ENCODE data around the gene SPRYD3. TPM values are rescaled to one million over a fixed set of nuclear protein-coding genes. Genes with fewer than 3 reads are reported as not detected.
A peak's percentile ranks its signal among the peaks of the same experiment; 100 is the strongest.
"Not testable (repeated sequence)": the region's sequence is repeated elsewhere in the genome, so short reads cannot be mapped to it uniquely, and the experiment has no call there.

SPRYD3 gene
- total RNA-seq, 1 donor from 2014 or later: 13.9 TPM

GRCh38 chr12:53039851-53040250 is 39.3 kb downstream of the SPRYD3 start:
- DNase-seq: no peak
- Mint-ChIP-seq H3K4me3 (ENCODE audit: unreplicated experiment) (no peak overlapping the region), H3K36me3 (ENCODE audit: unreplicated experiment) (peaks cover 5% of the 10 kb centered on the region), H3K27ac (ENCODE audit: unreplicated experiment) (no peak overlapping the region), H3K27me3 (ENCODE audit: unreplicated experiment) (peaks cover 4% of the 10 kb centered on the region), H3K4me1 (ENCODE audit: low read depth, unreplicated experiment) (peaks cover 3% of the 10 kb centered on the region), H3K9me3 (ENCODE audit: unreplicated experiment) (peaks cover 6% of the 10 kb centered on the region)
- TF ChIP-seq CTCF (IDR thresholded peaks at IDR 0.05; ENCODE audit: partially characterized antibody, unreplicated experiment): no peak

- H3K4me1 Mint-ChIP-seq (ENCODE audit: low read depth, unreplicated experiment): no peaks in the 10 kb centered on the region
- peaks cover 8% of the 10 kb centered on the region for H3K27me3 Mint-ChIP-seq (ENCODE audit: unreplicated experiment)
- no peak overlapping the region for H3K4me3 Mint-ChIP-seq (ENCODE audit: unreplicated experiment)
- H3K36me3 Mint-ChIP-seq (ENCODE audit: unreplicated experiment): no peaks in the 10 kb centered on the region
- no peak for DNase-seq
- no peak overlapping the region for H3K27ac Mint-ChIP-seq (ENCODE audit: unreplicated experiment)
- H3K9me3 Mint-ChIP-seq (ENCODE audit: unreplicated experiment): peaks cover 2% of the 10 kb centered on the region
- TF ChIP-seq CTCF (IDR thresholded peaks at IDR 0.05; ENCODE audit: partially characterized antibody, unreplicated experiment): no peak
Observed at GRCh38 chr12:53036802-53037201, 42.4 kb downstream of the SPRYD3 start.

GRCh38 chr12:53034459-53034858 is 44.7 kb downstream of the SPRYD3 start:
- Mint-ChIP-seq H3K36me3 (ENCODE audit: unreplicated experiment) (no peaks in the 10 kb centered on the region), H3K9me3 (ENCODE audit: unreplicated experiment) (peaks cover 2% of the 10 kb centered on the region), H3K4me1 (ENCODE audit: low read depth, unreplicated experiment) (no peaks in the 10 kb centered on the region), H3K27me3 (ENCODE audit: unreplicated experiment) (peaks cover 8% of the 10 kb centered on the region), H3K4me3 (ENCODE audit: unreplicated experiment) (no peak overlapping the region), H3K27ac (ENCODE audit: unreplicated experiment) (no peak overlapping the region)
- DNase-seq: no peak
- TF ChIP-seq CTCF (IDR thresholded peaks at IDR 0.05; ENCODE audit: partially characterized antibody, unreplicated experiment): no peak

GRCh38 chr12:53033832-53034231 is 45.4 kb downstream of the SPRYD3 start:
- H3K4me3 Mint-ChIP-seq (ENCODE audit: unreplicated experiment); H3K9me3 Mint-ChIP-seq (ENCODE audit: unreplicated experiment); H3K27ac Mint-ChIP-seq (ENCODE audit: unreplicated experiment); H3K36me3 Mint-ChIP-seq (ENCODE audit: unreplicated experiment); H3K4me1 Mint-ChIP-seq (ENCODE audit: low read depth, unreplicated experiment); DNase-seq; H3K27me3 Mint-ChIP-seq (ENCODE audit: unreplicated experiment): not testable (repeated sequence)

- Mint-ChIP-seq H3K4me1 (ENCODE audit: low read depth, unreplicated experiment) (no peaks in the 10 kb centered on the region), H3K27me3 (ENCODE audit: unreplicated experiment) (peaks cover 6% of the 10 kb centered on the region), H3K27ac (ENCODE audit: unreplicated experiment) (no peak overlapping the region), H3K36me3 (ENCODE audit: unreplicated experiment) (no peaks in the 10 kb centered on the region), H3K9me3 (ENCODE audit: unreplicated experiment) (no peaks in the 10 kb centered on the region), H3K4me3 (ENCODE audit: unreplicated experiment) (no peak overlapping the region)
- TF ChIP-seq CTCF (IDR thresholded peaks at IDR 0.05; ENCODE audit: partially characterized antibody, unreplicated experiment): no peak
- no peak for DNase-seq
Observed at GRCh38 chr12:53031616-53032015, 47.6 kb downstream of the SPRYD3 start.

GRCh38 chr12:53027014-53027413 is 52.2 kb downstream of the SPRYD3 start:
- not testable (repeated sequence) for H3K27me3 Mint-ChIP-seq (ENCODE audit: unreplicated experiment); H3K9me3 Mint-ChIP-seq (ENCODE audit: unreplicated experiment); H3K4me3 Mint-ChIP-seq (ENCODE audit: unreplicated experiment); H3K36me3 Mint-ChIP-seq (ENCODE audit: unreplicated experiment); H3K4me1 Mint-ChIP-seq (ENCODE audit: low read depth, unreplicated experiment); DNase-seq
- H3K27ac Mint-ChIP-seq (ENCODE audit: unreplicated experiment): peak overlapping the region; percentile 12

Data from glutamatergic neuron (in vitro differentiated cells).